ENCODE measurements around the gene AURKB. TPM values are rescaled to one million over a fixed set of nuclear protein-coding genes. Genes with fewer than 3 reads are reported as not detected.

The AURKB gene
- total and polyA plus RNA-seq, 10 of the 15 experiments (the other 5 are each of a cell fraction or from before 2014, with no cell fraction given): 52.7 to 209 (median 128) TPM

GRCh38 chr17:8210761-8211458 is 535 bp upstream of the AURKB start (continued):
- TF ChIP-seq PBX3 (IDR thresholded peaks at IDR 0.05; ENCODE audit: insufficient replicate concordance, low read depth, low read length) (no peak), BCL3 (IDR thresholded peaks at IDR 0.05; ENCODE audit: borderline replicate concordance, insufficient read depth, low read depth, low read length, poor library complexity, severe bottlenecking) (no peak), RELB (IDR thresholded peaks at IDR 0.05; ENCODE audit: low read depth) (peak; percentile 88), TCF12 (IDR thresholded peaks at IDR 0.05; ENCODE audit: low read depth, low read length) (no peak), NBN (IDR thresholded peaks at IDR 0.05) (peak; percentile 80; the same call in 1 of the 2 replicates), ZNF274 (IDR thresholded peaks at IDR 0.05; ENCODE audit: insufficient read depth, insufficient read length) (no peak), BHLHE40 (IDR thresholded peaks at IDR 0.05; ENCODE audit: borderline replicate concordance in 1 of 2, low read depth in 2 of 2, low read length in 1 of 2) (no peak), CREB1 (IDR thresholded peaks at IDR 0.05; ENCODE audit: low read depth) (no peak), TCF7 (IDR thresholded peaks at IDR 0.05; ENCODE audit: borderline replicate concordance) (no peak), BRCA1 (IDR thresholded peaks at IDR 0.05; ENCODE audit: low read depth, low read length) (no peak), SIN3A (IDR thresholded peaks at IDR 0.05; ENCODE audit: low read depth, low read length) (no peak), PRDM15 (CRISPR knock-in tag; IDR thresholded peaks at IDR 0.05) (no peak)

All from GM12878 (cell line).